Coronary artery (tissue), 2 donors: ENCODE data around the gene DNTTIP2.

Source experiments
- DNase-seq: peaks from one replicate; pipeline ENCODE4 v3.0.0-alpha.2; 2017; ENCODE audit warnings: low spot score
- H3K27ac ChIP-seq, 2 donors: fragments of 200-600 bp; sonication (generic); one replicate each; pipeline ENCODE4 v1.5.1; 2016 to 2019
- H3K4me3 ChIP-seq: fragments of 200-600 bp; sonication (generic); 2 replicates; pipeline ENCODE4 v1.5.1; 2016; ENCODE audit warnings: mild to moderate bottlenecking, moderate library complexity
- TF ChIP-seq, protein P1 (sequence below): fragments of 200-600 bp; sonication (generic); IDR thresholded peaks from one replicate; pipeline ENCODE4 v1.5.1; 2019; ENCODE audit warnings: antibody characterized with exemption

Gene DNTTIP2

GRCh38 chr1:93847811-93848288, 31.2 kb downstream of the DNTTIP2 start:
- H3K4me3 ChIP-seq: peak overlapping the region; percentile 92
- TF ChIP-seq, protein P1, sequence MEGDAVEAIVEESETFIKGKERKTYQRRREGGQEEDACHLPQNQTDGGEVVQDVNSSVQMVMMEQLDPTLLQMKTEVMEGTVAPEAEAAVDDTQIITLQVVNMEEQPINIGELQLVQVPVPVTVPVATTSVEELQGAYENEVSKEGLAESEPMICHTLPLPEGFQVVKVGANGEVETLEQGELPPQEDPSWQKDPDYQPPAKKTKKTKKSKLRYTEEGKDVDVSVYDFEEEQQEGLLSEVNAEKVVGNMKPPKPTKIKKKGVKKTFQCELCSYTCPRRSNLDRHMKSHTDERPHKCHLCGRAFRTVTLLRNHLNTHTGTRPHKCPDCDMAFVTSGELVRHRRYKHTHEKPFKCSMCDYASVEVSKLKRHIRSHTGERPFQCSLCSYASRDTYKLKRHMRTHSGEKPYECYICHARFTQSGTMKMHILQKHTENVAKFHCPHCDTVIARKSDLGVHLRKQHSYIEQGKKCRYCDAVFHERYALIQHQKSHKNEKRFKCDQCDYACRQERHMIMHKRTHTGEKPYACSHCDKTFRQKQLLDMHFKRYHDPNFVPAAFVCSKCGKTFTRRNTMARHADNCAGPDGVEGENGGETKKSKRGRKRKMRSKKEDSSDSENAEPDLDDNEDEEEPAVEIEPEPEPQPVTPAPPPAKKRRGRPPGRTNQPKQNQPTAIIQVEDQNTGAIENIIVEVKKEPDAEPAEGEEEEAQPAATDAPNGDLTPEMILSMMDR: no peak
- DNase-seq: peak; percentile 82
- H3K27ac ChIP-seq: peak overlapping the region; percentile 95 to 99

DNA sequence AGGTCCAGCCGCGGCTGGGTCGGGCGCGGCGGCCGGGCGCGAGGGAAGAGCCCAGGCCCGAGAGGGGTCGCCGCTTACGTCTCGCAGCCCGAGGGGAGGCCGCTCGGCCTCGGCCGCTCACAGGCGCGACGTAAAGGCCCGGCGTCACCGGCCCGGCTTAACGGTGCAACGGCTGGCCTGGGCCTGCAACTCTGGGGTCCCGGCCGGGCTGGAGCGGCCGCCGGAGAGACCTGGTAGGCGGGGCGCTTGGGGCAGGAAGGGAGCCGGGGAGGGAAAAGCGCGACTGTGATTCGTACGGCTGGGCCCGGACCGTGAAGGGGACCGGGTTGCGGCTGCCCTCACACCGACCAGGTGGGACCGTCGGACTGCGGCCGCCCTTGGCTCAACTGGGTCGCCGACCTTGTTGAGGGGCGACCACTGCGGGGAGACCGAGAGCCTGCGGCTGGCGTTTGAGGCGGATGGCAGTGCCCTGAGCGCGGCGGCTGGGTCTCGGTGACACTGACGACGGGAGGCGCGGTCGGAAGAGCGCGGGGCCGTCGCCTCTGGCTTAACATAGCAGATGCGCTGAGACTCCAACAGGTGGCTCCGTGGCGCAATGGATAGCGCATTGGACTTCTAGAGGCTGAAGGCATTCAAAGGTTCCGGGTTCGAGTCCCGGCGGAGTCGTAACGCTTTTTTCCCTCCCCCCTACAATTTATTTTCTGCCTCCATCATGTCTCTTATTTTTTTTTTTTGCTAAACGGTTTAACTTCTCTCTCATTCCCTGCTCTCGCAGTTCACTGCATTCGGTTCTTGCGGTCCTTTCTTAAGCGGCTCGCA, 31.8 kb downstream of the DNTTIP2 start:
- DNase-seq: peak; percentile 88

DNA sequence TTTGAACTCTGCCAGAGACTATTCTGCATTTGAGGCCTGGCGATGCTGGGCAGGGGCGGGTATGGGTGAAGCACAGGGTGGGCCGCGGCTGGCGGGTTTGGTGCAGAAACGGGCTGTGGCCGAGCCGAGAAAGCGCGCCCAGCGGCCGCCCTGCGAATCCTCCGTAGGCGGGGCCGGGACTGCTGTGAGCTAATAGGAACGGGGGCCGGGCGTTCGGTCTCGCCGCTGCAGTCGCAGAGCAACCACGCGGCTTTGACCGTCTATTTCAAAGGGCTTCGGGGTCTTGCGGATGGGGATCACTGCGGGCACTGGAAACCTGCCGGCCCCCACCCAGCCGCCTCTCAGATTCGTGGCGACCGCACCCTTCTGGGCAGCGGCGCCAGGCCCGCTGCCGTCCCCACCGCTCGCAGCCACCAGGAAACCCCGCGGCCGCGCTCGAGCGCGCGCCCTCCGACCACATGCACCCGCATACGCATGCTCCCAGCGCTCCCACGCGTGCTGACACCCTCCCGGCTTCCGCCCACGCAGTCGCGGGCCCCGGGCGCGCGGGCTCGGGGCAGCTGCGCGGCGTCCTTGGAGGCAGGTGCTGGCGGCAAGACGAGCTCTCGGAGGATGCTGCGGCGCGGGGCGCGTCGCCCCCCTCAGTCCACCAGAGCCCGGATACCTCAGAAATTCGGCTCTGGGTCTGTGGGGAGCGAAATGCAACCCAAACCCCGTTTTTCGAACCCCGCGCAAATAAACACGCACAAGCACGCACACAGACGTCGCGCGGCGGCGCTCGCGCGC, 32.6 kb downstream of the DNTTIP2 start:
- TF ChIP-seq, protein P1: peak; percentile 30
- Histone ChIP-seq H3K27ac (peak overlapping the region; percentile 95 to 99), H3K4me3 (peak overlapping the region; percentile 92)
- peak; percentile 91 for DNase-seq

More for the DNA sequence above, 31.8 kb downstream of the DNTTIP2 start:
- Histone ChIP-seq H3K27ac (peak overlapping the region; percentile 95 to 99), H3K4me3 (peak overlapping the region; percentile 92)
- TF ChIP-seq, protein P1: no peak

GRCh38 chr1:93845538-93846205, 33.3 kb downstream of the DNTTIP2 start:
- TF ChIP-seq, protein P1: no peak
- no peak for DNase-seq
- Histone ChIP-seq H3K4me3 (peak overlapping the region; percentile 92), H3K27ac (peak overlapping the region; percentile 95 to 99)

GRCh38 chr1:93844262-93845045, 34.6 kb downstream of the DNTTIP2 start:
- H3K27ac ChIP-seq: peak overlapping the region; percentile 95 to 99
- no peak for DNase-seq
- TF ChIP-seq, protein P1: peak; percentile 29

More at GRCh38 chr1:93844262-93845045, 34.6 kb downstream of the DNTTIP2 start:
- H3K4me3 ChIP-seq: no peak overlapping the region
